Endothelial cell of umbilical vein (primary cell): Measurements from ENCODE around the gene CDC25C.

Experiments used
- EZH2 ChIP-seq: IDR thresholded peaks from 2 replicates; pipeline ENCODE4 v1.6.1; 2012; ENCODE audit warnings: borderline replicate concordance, low read depth, mild to moderate bottlenecking, moderate library complexity, low read length, inconsistent platforms; ENCODE audit not compliant: severe bottlenecking
- GATA2 ChIP-seq: IDR thresholded peaks from 2 replicates; pipeline ENCODE4 v1.7.0; 2011; ENCODE audit warnings: low read depth, mild to moderate bottlenecking, moderate library complexity, mixed read lengths, low read length; ENCODE audit not compliant: insufficient read length, insufficient read depth
- JUN ChIP-seq: IDR thresholded peaks from 2 replicates; pipeline ENCODE4 v1.6.1; 2011; ENCODE audit warnings: borderline replicate concordance, low read depth; ENCODE audit not compliant: insufficient read length, insufficient read depth
- MYC ChIP-seq: IDR thresholded peaks from one replicate; pipeline ENCODE4 v1.6.1; 2011; ENCODE audit warnings: mild to moderate bottlenecking, low read depth, low read length
- POLR2A ChIP-seq: IDR thresholded peaks from 2 replicates; pipeline ENCODE4 v1.6.1; 2012; ENCODE audit warnings: low read depth, mild to moderate bottlenecking, control low read depth, low read length
- POLR2AphosphoS5 ChIP-seq: IDR thresholded peaks from 2 replicates; pipeline ENCODE4 v1.6.1; 2012; ENCODE audit warnings: low read depth, mild to moderate bottlenecking, control low read depth, low read length, moderate library complexity; ENCODE audit not compliant: insufficient read depth
- TF ChIP-seq, protein P1 (sequence below), 2 donors: IDR thresholded peaks; 1 replicate in 1 of 2; 2 replicates in 1 of 2; pipeline ENCODE4 v1.5.1; 2011; ENCODE audit warnings: low read length in 2 of 2, mild to moderate bottlenecking in 2 of 2, moderate library complexity in 2 of 2, control low read depth in 1 of 2, inconsistent platforms in 1 of 2, low read depth in 1 of 2; ENCODE audit not compliant: insufficient read depth in 1 of 2; ENCODE audit errors: extremely low read depth in 1 of 2
- TF ChIP-seq, protein P2 (sequence below): IDR thresholded peaks from 2 replicates; pipeline ENCODE4 v1.6.1; 2011; ENCODE audit not compliant: insufficient read depth, insufficient read length

DNA sequence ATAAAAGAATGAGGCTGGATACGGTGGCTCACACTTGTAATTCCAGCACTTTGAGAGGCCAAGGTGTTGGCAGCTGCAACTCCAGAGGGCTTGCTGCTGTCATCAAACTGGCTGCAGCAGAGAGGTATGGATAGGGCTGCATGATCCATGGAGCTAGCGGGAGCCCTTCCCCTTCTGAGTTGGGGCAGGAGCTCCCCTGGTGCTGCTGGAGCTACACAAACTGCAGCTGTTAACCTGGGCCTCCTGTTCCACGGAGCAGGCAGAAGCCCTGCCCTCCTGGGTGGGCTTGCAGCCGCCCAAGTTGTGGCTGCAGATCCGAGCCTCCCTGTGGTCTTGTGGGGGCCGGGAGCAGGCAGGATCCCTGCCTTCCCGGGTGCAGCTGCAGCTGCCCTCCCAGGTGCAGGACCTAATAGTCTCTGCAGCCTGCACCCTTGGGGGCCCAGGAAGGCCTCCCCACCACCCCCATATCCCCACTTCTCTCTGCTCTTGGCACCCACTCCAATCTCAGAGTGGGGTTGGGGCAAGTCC is 15.8 kb downstream of the CDC25C start:
- TF ChIP-seq POLR2A (no peak), EZH2 (no peak), MYC (no peak), JUN (no peak), POLR2AphosphoS5 (no peak), GATA2 (no peak)
- TF ChIP-seq, protein P1, sequence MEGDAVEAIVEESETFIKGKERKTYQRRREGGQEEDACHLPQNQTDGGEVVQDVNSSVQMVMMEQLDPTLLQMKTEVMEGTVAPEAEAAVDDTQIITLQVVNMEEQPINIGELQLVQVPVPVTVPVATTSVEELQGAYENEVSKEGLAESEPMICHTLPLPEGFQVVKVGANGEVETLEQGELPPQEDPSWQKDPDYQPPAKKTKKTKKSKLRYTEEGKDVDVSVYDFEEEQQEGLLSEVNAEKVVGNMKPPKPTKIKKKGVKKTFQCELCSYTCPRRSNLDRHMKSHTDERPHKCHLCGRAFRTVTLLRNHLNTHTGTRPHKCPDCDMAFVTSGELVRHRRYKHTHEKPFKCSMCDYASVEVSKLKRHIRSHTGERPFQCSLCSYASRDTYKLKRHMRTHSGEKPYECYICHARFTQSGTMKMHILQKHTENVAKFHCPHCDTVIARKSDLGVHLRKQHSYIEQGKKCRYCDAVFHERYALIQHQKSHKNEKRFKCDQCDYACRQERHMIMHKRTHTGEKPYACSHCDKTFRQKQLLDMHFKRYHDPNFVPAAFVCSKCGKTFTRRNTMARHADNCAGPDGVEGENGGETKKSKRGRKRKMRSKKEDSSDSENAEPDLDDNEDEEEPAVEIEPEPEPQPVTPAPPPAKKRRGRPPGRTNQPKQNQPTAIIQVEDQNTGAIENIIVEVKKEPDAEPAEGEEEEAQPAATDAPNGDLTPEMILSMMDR (IDR thresholded peaks at IDR 0.05; ENCODE audit: extremely low read depth in 1 of 2, insufficient read depth in 1 of 2, low read depth in 1 of 2, low read length in 2 of 2): no peak
- TF ChIP-seq, protein P2, sequence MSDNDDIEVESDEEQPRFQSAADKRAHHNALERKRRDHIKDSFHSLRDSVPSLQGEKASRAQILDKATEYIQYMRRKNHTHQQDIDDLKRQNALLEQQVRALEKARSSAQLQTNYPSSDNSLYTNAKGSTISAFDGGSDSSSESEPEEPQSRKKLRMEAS: no peak
